Kidney (tissue), 14 donors: ENCODE data around the gene FAM110C. TPM values are rescaled to one million over a fixed set of nuclear protein-coding genes. Genes with fewer than 3 reads are reported as not detected.

Experiments used
- DNase-seq, 5 donors: peaks; one replicate each; pipeline ENCODE4 v3.0.0-alpha.2; 2013 to 2020
- FAIRE-seq: peaks from 2 replicates; lab custom pipeline; 2012; peaks lifted over from hg19 to GRCh38; lab: Jason Lieb, UNC
- H3K27ac ChIP-seq, 2 donors: one replicate each; pipeline ENCODE4 v1.7.0; 2013; ENCODE audit warnings: low read depth in 2 of 2, low read length in 2 of 2, inconsistent platforms in 1 of 2
- H3K27me3 ChIP-seq: one replicate; pipeline ENCODE4 v1.7.1; 2013; ENCODE audit warnings: low read length, inconsistent platforms; ENCODE audit not compliant: control insufficient read depth, insufficient read depth
- H3K36me3 ChIP-seq, 3 donors: one replicate each; pipeline versions ENCODE4 v1.7.0 to v1.7.1; 2013; ENCODE audit warnings: low read length in 3 of 3, control low read depth in 1 of 3, inconsistent platforms in 1 of 3; ENCODE audit not compliant: insufficient read depth in 3 of 3, control insufficient read depth in 2 of 3
- H3K4me1 ChIP-seq, 3 donors: one replicate each; pipeline versions ENCODE4 v1.7.0 to v1.7.1; 2013; ENCODE audit warnings: low read length in 3 of 3, inconsistent platforms in 1 of 3, low read depth in 1 of 3; ENCODE audit not compliant: control insufficient read depth in 2 of 3, insufficient read depth in 2 of 3
- H3K4me3 ChIP-seq, 3 donors: one replicate each; pipeline versions ENCODE4 v1.7.0 to v1.8.1; 2013; ENCODE audit warnings: low read length in 3 of 3, control low read depth in 1 of 3, inconsistent platforms in 1 of 3
- H3K9ac ChIP-seq, 3 donors: one replicate each; pipeline versions ENCODE4 v1.7.0 to v1.7.1; 2013; ENCODE audit warnings: low read length in 3 of 3, control low read depth in 1 of 3, inconsistent platforms in 1 of 3
- H3K9me3 ChIP-seq, 3 donors: one replicate each; pipeline versions ENCODE4 v1.7.0 to v1.7.1; 2013; ENCODE audit warnings: low read length in 3 of 3, control low read depth in 1 of 3, inconsistent platforms in 1 of 3; ENCODE audit not compliant: control insufficient read depth in 2 of 3, insufficient read depth in 1 of 3
- CTCF ChIP-seq: IDR thresholded peaks from 3 replicates; pipeline ENCODE4 v1.5.1; 2012; ENCODE audit warnings: mild to moderate bottlenecking, moderate library complexity, borderline replicate concordance; ENCODE audit not compliant: insufficient read depth; ENCODE audit errors: extremely low read depth
- intact Hi-C: fragments of 100-400 bp; cut with DNase I; formaldehyde crosslinking; loops from one replicate; pipeline ENCODE4 v1.11.1; 2022
- polyA plus RNA-seq: library from polyadenylated mRNA; stranded (reverse); fragments of 350-450 nt; fragmentation: Illumina TruSeq; extraction: RNeasy Lipid Tissue Mini Kit (QIAGEN cat#74804); gene quantifications from one replicate; pipeline ENCODE4 v1.2.3, GENCODE V29; 2014; ENCODE audit warnings: low read depth, low replicate concordance; ENCODE audit not compliant: insufficient read depth
- total RNA-seq: library from RNA; stranded (reverse); fragmentation: NEBNext Ultra II Directional; extraction: Animal tissue kit (Norgen Biotek cat#: 25700); gene quantifications from one replicate; pipeline ENCODE4 v1.2.1, GENCODE V29; 2021
- donor health status: control.
- donor health status: control.
- donor health status: control.
- donor health status: control.
- donor health status: control.
- donor health status: DM: yes; HTN: yes; CAD: no.
- donor health status: Normal renal cell carcinoma (clear cell type).

FAM110C gene
- total and polyA plus RNA-seq, 2 donors from 2014 or later, result 8.3 to 48.7 TPM

- Histone ChIP-seq H3K36me3 (no peaks in the 10 kb centered on the region), H3K4me1 (no peaks in the 10 kb centered on the region), H3K9ac (no peak overlapping the region), H3K27ac (no peak overlapping the region), H3K9me3 (no peaks in the 10 kb centered on the region), H3K27me3 (no peaks in the 10 kb centered on the region), H3K4me3 (no peak overlapping the region)
- TF ChIP-seq CTCF, result no peak
- intact Hi-C loops, result no loop called here
- FAIRE-seq, result no peak
- peak in 3 of 5 donors; percentile 25 to 81 (median 58) for DNase-seq
Measured at GRCh38 chr2:10222-10875, 36.0 kb downstream of the FAM110C start.

Other genes starting within 250 kb of the FAM110C start
- gene SH3YL1, start 217.5 kb upstream of the FAM110C start, total RNA-seq, result 57.3 TPM
- 111 TPM for gene SH3YL1, start 217.5 kb upstream of the FAM110C start, polyA plus RNA-seq
- gene ACP1, start 218.4 kb upstream of the FAM110C start, total RNA-seq, result 75.1 TPM
- gene ACP1, start 218.4 kb upstream of the FAM110C start, polyA plus RNA-seq, result 122 TPM
- gene ALKAL2, start 241.6 kb upstream of the FAM110C start, total RNA-seq, result 18.2 TPM
- 8.0 TPM for gene ALKAL2, start 241.6 kb upstream of the FAM110C start, polyA plus RNA-seq